Ectodermal cell (in vitro differentiated cells): Measurements from ENCODE around the gene DMD.

Experiments
- H3K27ac ChIP-seq: 2 replicates; pipeline ENCODE4 v1.7.0; 2013; ENCODE audit warnings: mild to moderate bottlenecking, low read depth, low read length; ENCODE audit not compliant: insufficient read depth, poor library complexity, severe bottlenecking
- H3K27me3 ChIP-seq: 2 replicates; pipeline ENCODE4 v1.7.0; 2013; ENCODE audit warnings: mild to moderate bottlenecking, low read length; ENCODE audit not compliant: insufficient read depth, control insufficient read depth, poor library complexity, severe bottlenecking
- H3K36me3 ChIP-seq: one replicate; pipeline ENCODE4 v1.7.0; 2013; ENCODE audit warnings: low read length; ENCODE audit not compliant: control insufficient read depth, insufficient read depth
- H3K4me1 ChIP-seq: one replicate; pipeline ENCODE4 v1.7.0; 2013; ENCODE audit warnings: low read length; ENCODE audit not compliant: control insufficient read depth, insufficient read depth
- H3K4me3 ChIP-seq: 2 replicates; pipeline ENCODE4 v1.7.0; 2013; ENCODE audit warnings: low read depth, low read length, control low read depth; ENCODE audit not compliant: insufficient read depth
- H3K9me3 ChIP-seq: 2 replicates; pipeline ENCODE4 v1.7.0; 2013; ENCODE audit warnings: mild to moderate bottlenecking, low read length, moderate library complexity; ENCODE audit not compliant: control insufficient read depth
- WGBS, 2 experiments: methylation state at CpG; one replicate each; pipeline ENCODE4 v1.1.7; 2013; ENCODE audit warnings: missing lambda C conversion rate in 2 of 2; 5-methylcytosine and 5-hydroxymethylcytosine counted together

The DMD gene

GRCh38 chrX:31545191-31545590, 1666.2 kb downstream of the DMD start:
- Histone ChIP-seq H3K27ac (no peak overlapping the region), H3K4me3 (no peak overlapping the region), H3K36me3 (no peaks in the 10 kb centered on the region), H3K9me3 (no peaks in the 10 kb centered on the region), H3K27me3 (no peaks in the 10 kb centered on the region), H3K4me1 (no peaks in the 10 kb centered on the region)
- WGBS, 2 experiments, result 96 to 97% methylated on average over 3 of the region's 3 CpGs

GRCh38 chrX:31543634-31544033, 1667.7 kb downstream of the DMD start:
- no peak overlapping the region for H3K27ac ChIP-seq
- H3K4me1 ChIP-seq, result no peaks in the 10 kb centered on the region
- no peaks in the 10 kb centered on the region for H3K9me3 ChIP-seq
- 90 to 98% methylated on average over 3 of the region's 3 CpGs for WGBS, 2 experiments
- no peaks in the 10 kb centered on the region for H3K27me3 ChIP-seq
- no peaks in the 10 kb centered on the region for H3K36me3 ChIP-seq
- H3K4me3 ChIP-seq, result no peak overlapping the region

- Histone ChIP-seq H3K27ac (no peak overlapping the region), H3K4me1 (no peaks in the 10 kb centered on the region), H3K9me3 (no peaks in the 10 kb centered on the region), H3K27me3 (no peaks in the 10 kb centered on the region), H3K36me3 (no peaks in the 10 kb centered on the region), H3K4me3 (no peak overlapping the region)
- 91 to 100% methylated on average over 2 of the region's 2 CpGs for WGBS, 2 experiments
Measured at GRCh38 chrX:31542566-31542965, 1668.8 kb downstream of the DMD start.

- Histone ChIP-seq H3K36me3 (no peaks in the 10 kb centered on the region), H3K4me3 (no peak overlapping the region), H3K27ac (no peak overlapping the region), H3K4me1 (no peaks in the 10 kb centered on the region), H3K27me3 (no peaks in the 10 kb centered on the region), H3K9me3 (no peaks in the 10 kb centered on the region)
- WGBS, 2 experiments, result 92 to 100% methylated on average over 1 to 2 of the region's 2 CpGs
Measured at GRCh38 chrX:31540313-31540712, 1671.0 kb downstream of the DMD start.

- Histone ChIP-seq H3K27ac (no peak overlapping the region), H3K36me3 (no peaks in the 10 kb centered on the region), H3K9me3 (no peaks in the 10 kb centered on the region), H3K4me1 (no peaks in the 10 kb centered on the region), H3K4me3 (no peak overlapping the region), H3K27me3 (no peaks in the 10 kb centered on the region)
- WGBS, 2 experiments, result 93 to 96% methylated on average over 6 to 7 of the region's 7 CpGs
Measured at GRCh38 chrX:31527455-31528126, 1683.8 kb downstream of the DMD start.

GRCh38 chrX:31523884-31524536, 1687.3 kb downstream of the DMD start:
- Histone ChIP-seq H3K27me3 (no peaks in the 10 kb centered on the region), H3K9me3 (no peaks in the 10 kb centered on the region), H3K4me3 (no peak overlapping the region), H3K36me3 (no peaks in the 10 kb centered on the region), H3K27ac (no peak overlapping the region), H3K4me1 (no peaks in the 10 kb centered on the region)
- 92 to 96% methylated on average over 5 to 7 of the region's 7 CpGs for WGBS, 2 experiments

- H3K4me1 ChIP-seq, result no peaks in the 10 kb centered on the region
- no peaks in the 10 kb centered on the region for H3K27me3 ChIP-seq
- no peak overlapping the region for H3K4me3 ChIP-seq
- 92 to 94% methylated on average over 7 of the region's 7 CpGs for whole genome bisulfite sequencing, 2 experiments
- H3K36me3 ChIP-seq, result no peaks in the 10 kb centered on the region
- H3K9me3 ChIP-seq, result no peaks in the 10 kb centered on the region
- H3K27ac ChIP-seq, result no peak overlapping the region
Measured at GRCh38 chrX:31522760-31523159, 1688.6 kb downstream of the DMD start.

GRCh38 chrX:31521941-31522340, 1689.4 kb downstream of the DMD start:
- Histone ChIP-seq H3K36me3 (no peaks in the 10 kb centered on the region), H3K27ac (no peak overlapping the region), H3K27me3 (no peaks in the 10 kb centered on the region), H3K4me1 (no peaks in the 10 kb centered on the region), H3K9me3 (no peaks in the 10 kb centered on the region), H3K4me3 (no peak overlapping the region)
- WGBS, 2 experiments, result 71 to 80% methylated on average over 1 of the region's 3 CpGs

GRCh38 chrX:31516527-31516926, 1694.8 kb downstream of the DMD start:
- Histone ChIP-seq H3K9me3 (no peaks in the 10 kb centered on the region), H3K36me3 (no peaks in the 10 kb centered on the region), H3K4me1 (no peaks in the 10 kb centered on the region), H3K4me3 (no peak overlapping the region), H3K27ac (no peak overlapping the region), H3K27me3 (no peaks in the 10 kb centered on the region)
- WGBS, 2 experiments, result 89 to 95% methylated on average over 5 to 6 of the region's 6 CpGs

- no peaks in the 10 kb centered on the region for H3K4me1 ChIP-seq
- H3K36me3 ChIP-seq, result no peaks in the 10 kb centered on the region
- H3K27ac ChIP-seq, result peak overlapping the region; percentile 23
- H3K4me3 ChIP-seq, result no peak overlapping the region
- WGBS, 2 experiments, result 90 to 100% methylated on average over 1 to 4 of the region's 4 CpGs
- H3K27me3 ChIP-seq, result no peaks in the 10 kb centered on the region
- no peaks in the 10 kb centered on the region for H3K9me3 ChIP-seq
Measured at GRCh38 chrX:31508338-31508737, 1703.0 kb downstream of the DMD start.
